HL-60 (cell line): Measurements from ENCODE around the gene NCR2.

Experiments used
- DNase-seq, 2 experiments: peaks; one replicate each; pipeline ENCODE4 v3.0.0-alpha.2; 2010 to 2020; ENCODE audit warnings: low read depth in 1 of 2, low spot score in 1 of 2
- H3K27ac ChIP-seq: fragments of 250-450 bp; sonication (Bioruptor Pico); replicated peaks from 2 replicates; pipeline ENCODE4 v1.5.1; 2020; ENCODE audit warnings: mild to moderate bottlenecking, moderate library complexity
- H3K27me3 ChIP-seq: fragments of 250-450 bp; sonication (Bioruptor Pico); 2 replicates; pipeline ENCODE4 v1.5.1; 2021; ENCODE audit warnings: mild to moderate bottlenecking, moderate library complexity; ENCODE audit not compliant: insufficient read depth, poor library complexity, severe bottlenecking
- H3K4me3 ChIP-seq: replicated peaks from 2 replicates; pipeline ENCODE4 v1.5.1; 2011; ENCODE audit warnings: mild to moderate bottlenecking, control low read depth, low read length; ENCODE audit not compliant: insufficient read depth
- CTCF ChIP-seq: IDR thresholded peaks from one replicate; pipeline ENCODE4 v1.5.1; 2011; ENCODE audit warnings: low read length, control low read depth, inconsistent platforms; ENCODE audit not compliant: insufficient read depth
- GABPA ChIP-seq: IDR thresholded peaks from 2 replicates; pipeline ENCODE4 v1.6.1; 2012; ENCODE audit warnings: low read depth
- POLR2AphosphoS5 ChIP-seq: IDR thresholded peaks from 2 replicates; pipeline ENCODE4 v1.6.1; 2012; ENCODE audit warnings: low read depth
- REST ChIP-seq: IDR thresholded peaks from 2 replicates; pipeline ENCODE4 v1.6.1; 2012; ENCODE audit warnings: low read depth; ENCODE audit not compliant: insufficient replicate concordance
- SPI1 ChIP-seq: IDR thresholded peaks from 2 replicates; pipeline ENCODE4 v1.6.1; 2012; ENCODE audit warnings: low read depth, mild to moderate bottlenecking, borderline replicate concordance
- long read RNA-seq: library from polyadenylated mRNA; unstranded; transcript quantifications from one replicate; pipeline ENCODE4 v2.0.0, GENCODE V29; 2020

Gene NCR2
- long read RNA-seq, result 0 reads

- Histone ChIP-seq H3K27me3 (no peaks in the 10 kb centered on the region), H3K4me3 (no peak within 1 kb of the TSS), H3K27ac (no peak within 1 kb of the TSS)
- TF ChIP-seq GABPA (no peak), REST (no peak), POLR2AphosphoS5 (no peak), CTCF (no peak), SPI1 (no peak)
- no peak for DNase-seq
These were observed at the start of gene NCR2 for GRCh38 chr6:41335296-41335695. Gene NCR2, plus strand, starts transcription at chr6:41335608. Its CDS starts 269 bp downstream, at chr6:41335877.

GRCh38 chr6:41286544-41287346 lies 48.7 kb upstream of the NCR2 start, which contains the start of gene TREM1:
Gene TREM1, minus strand, starts transcription at chr6:41286682. Its CDS starts 27 bp downstream, at chr6:41286655.
- peak within 1 kb of the TSS; percentile 90 for H3K27ac ChIP-seq
- no peaks in the 10 kb centered on the region for H3K27me3 ChIP-seq
- DNase-seq, result peak; percentile 92 to 97
- H3K4me3 ChIP-seq, result no peak within 1 kb of the TSS
- TF ChIP-seq REST, result peak; percentile 40
- peak; percentile 65; the same call in 1 of the 2 replicates for TF ChIP-seq GABPA
- no peak for TF ChIP-seq SPI1
- peak; percentile 93 for TF ChIP-seq POLR2AphosphoS5
- TF ChIP-seq CTCF, result no peak

- no peak for DNase-seq
- Histone ChIP-seq H3K27ac (no peak overlapping the region), H3K4me3 (no peak overlapping the region), H3K27me3 (no peaks in the 10 kb centered on the region)
- no peak for TF ChIP-seq GABPA
- no peak for TF ChIP-seq SPI1
- no peak for TF ChIP-seq POLR2AphosphoS5
- no peak for TF ChIP-seq CTCF
These were observed 47.2 kb upstream of the NCR2 start for GRCh38 chr6:41288030-41288753.
